Progenitor cell of endocrine pancreas (in vitro differentiated cells): ENCODE data around the gene PALLD. TPM values are rescaled to one million over a fixed set of nuclear protein-coding genes. Genes with fewer than 3 reads are reported as not detected.

Experiments used
- DNase-seq: peaks from one replicate; pipeline ENCODE4 v3.0.0; 2021; ENCODE audit warnings: low spot score; ENCODE audit not compliant: unreplicated experiment
- H3K27ac Mint-ChIP-seq: 2 replicates; pipeline ENCODE4 v1.8.0; 2021; ENCODE audit warnings: mild to moderate bottlenecking, moderate library complexity, mixed read lengths
- H3K27me3 Mint-ChIP-seq: 2 replicates; pipeline ENCODE4 v1.8.0; 2021; ENCODE audit warnings: mixed read lengths
- H3K36me3 Mint-ChIP-seq: 2 replicates; pipeline ENCODE4 v1.8.0; 2022; ENCODE audit warnings: mixed read lengths; ENCODE audit not compliant: insufficient read depth
- H3K4me1 Mint-ChIP-seq: 2 replicates; pipeline ENCODE4 v1.8.0; 2021; ENCODE audit warnings: low read depth, mixed read lengths
- H3K4me3 Mint-ChIP-seq: 2 replicates; pipeline ENCODE4 v1.8.0; 2021; ENCODE audit warnings: low read depth, mild to moderate bottlenecking, moderate library complexity, mixed read lengths
- H3K9me3 Mint-ChIP-seq: 2 replicates; pipeline ENCODE4 v1.8.0; 2021; ENCODE audit warnings: low read depth, mixed read lengths
- CTCF ChIP-seq: fragments of 200-600 bp; sonication (generic); IDR thresholded peaks from one replicate; pipeline ENCODE4 v1.5.0; 2021; ENCODE audit warnings: antibody characterized with exemption, mild to moderate bottlenecking; ENCODE audit not compliant: unreplicated experiment
- total RNA-seq: library from RNA; stranded (reverse); gene quantifications from 2 replicates; pipeline ENCODE4 v1.2.1, GENCODE V29; 2021

PALLD gene
- total RNA-seq, 1 donor from 2014 or later, result 43.2 TPM

DNA sequence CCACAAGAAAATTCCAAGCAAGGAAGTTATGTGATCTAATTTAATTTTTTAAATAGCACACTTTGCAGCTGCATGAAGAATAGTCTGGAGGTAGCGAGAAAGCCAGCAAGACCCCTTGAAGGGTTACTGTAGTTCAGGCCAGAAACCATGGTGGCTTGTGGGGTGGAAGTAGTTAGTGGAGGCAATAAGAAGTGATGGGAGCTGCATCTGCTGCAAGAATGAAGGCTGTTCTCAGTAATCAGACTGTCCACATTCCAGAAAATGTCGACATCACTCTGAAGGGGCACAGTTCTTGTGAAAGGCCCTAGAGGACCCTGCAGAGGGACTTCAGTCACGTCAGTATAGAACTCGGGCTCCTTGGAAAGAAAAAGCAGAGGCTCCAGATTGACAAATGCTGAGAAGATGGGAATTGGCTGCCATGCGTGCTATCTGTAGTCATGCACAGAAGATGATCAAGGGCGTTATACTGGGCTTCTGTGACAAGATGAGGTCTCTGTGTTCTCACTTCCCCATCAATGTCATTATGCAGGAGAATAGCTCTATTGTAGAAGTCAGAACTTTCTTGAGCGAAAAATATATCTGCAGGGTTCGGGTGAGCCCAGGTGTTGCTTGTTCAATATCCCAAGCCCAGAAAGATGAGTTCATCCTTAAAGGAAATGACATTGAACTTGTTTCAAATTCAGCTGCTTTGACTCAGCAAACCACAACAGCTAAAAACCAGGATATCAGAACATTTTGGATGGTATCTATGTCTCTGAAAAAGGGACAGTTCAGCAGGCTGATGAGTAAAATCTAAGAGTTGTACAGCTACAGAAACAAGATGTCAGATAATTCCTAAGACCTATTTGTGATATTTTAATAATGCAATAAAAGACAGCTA, 259.0 kb downstream of the PALLD start:
- H3K9me3 Mint-ChIP-seq, result peaks cover 2% of the 10 kb centered on the region
- no peak for TF ChIP-seq CTCF
- H3K36me3 Mint-ChIP-seq, result peaks cover 3% of the 10 kb centered on the region
- H3K4me3 Mint-ChIP-seq, result no peak overlapping the region
- peaks cover 13% of the 10 kb centered on the region for H3K27me3 Mint-ChIP-seq
- no peak for DNase-seq
- no peaks in the 10 kb centered on the region for H3K4me1 Mint-ChIP-seq
- no peak overlapping the region for H3K27ac Mint-ChIP-seq

DNA sequence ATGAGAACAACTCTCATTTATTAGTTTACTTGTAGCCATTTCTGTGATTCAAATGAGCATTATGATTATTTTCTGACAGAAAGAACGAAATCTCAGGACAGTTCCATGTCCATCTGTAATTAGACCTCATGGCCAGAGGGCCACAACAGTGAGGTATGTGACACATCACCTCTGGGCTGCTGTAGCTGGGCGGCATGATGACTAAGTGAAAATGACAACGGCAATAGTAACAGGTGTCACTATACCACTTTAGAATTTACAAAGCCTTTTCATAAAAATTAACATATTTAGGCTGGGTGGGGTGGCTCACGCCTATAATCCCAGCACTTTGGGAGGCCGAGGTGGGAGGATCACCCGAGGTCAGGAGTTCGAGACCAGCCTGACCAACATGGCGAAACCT, 260.6 kb downstream of the PALLD start:
- Mint-ChIP-seq H3K4me1 (no peaks in the 10 kb centered on the region), H3K27me3 (peaks cover 13% of the 10 kb centered on the region), H3K9me3 (peaks cover 2% of the 10 kb centered on the region), H3K4me3 (no peak overlapping the region), H3K36me3 (peaks cover 3% of the 10 kb centered on the region), H3K27ac (no peak overlapping the region)
- no peak for TF ChIP-seq CTCF
- no peak for DNase-seq

DNA sequence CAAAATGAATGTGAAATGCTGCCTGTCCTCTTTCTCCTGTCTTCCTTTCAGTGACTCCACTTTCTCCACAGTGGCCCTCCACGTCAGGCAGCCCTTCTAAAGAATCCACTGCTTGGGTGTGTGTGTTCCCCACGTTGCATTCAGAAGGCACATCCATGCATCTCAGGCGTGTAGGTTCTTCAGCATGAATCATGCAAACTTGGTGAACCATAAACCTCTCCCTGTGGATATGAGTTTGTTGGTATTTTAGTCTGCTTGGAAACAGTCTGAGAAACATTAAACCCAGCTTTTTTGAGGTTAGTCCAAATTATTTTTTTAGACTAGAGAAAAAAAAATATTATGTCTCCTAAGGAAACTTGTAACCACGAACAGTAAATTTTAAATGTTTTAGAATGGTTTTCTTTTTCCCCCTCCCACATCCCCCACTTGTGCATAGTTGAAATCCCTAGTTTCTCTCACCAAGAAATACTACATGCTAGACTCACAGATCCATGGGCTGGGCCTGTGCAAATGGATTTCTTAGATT, 261.6 kb downstream of the PALLD start:
- no peak overlapping the region for H3K27ac Mint-ChIP-seq
- no peak for TF ChIP-seq CTCF
- no peaks in the 10 kb centered on the region for H3K4me1 Mint-ChIP-seq
- H3K4me3 Mint-ChIP-seq, result no peak overlapping the region
- DNase-seq, result no peak
- peaks cover 2% of the 10 kb centered on the region for H3K9me3 Mint-ChIP-seq
- peaks cover 13% of the 10 kb centered on the region for H3K27me3 Mint-ChIP-seq
- peaks cover 2% of the 10 kb centered on the region for H3K36me3 Mint-ChIP-seq

GRCh38 chr4:168759321-168759720, 262.5 kb downstream of the PALLD start:
- Mint-ChIP-seq H3K4me3 (no peak overlapping the region), H3K9me3 (peaks cover 2% of the 10 kb centered on the region), H3K36me3 (no peaks in the 10 kb centered on the region), H3K27ac (no peak overlapping the region), H3K4me1 (no peaks in the 10 kb centered on the region), H3K27me3 (peaks cover 13% of the 10 kb centered on the region)
- TF ChIP-seq CTCF, result no peak
- DNase-seq, result no peak

- no peak overlapping the region for H3K4me3 Mint-ChIP-seq
- H3K36me3 Mint-ChIP-seq, result no peaks in the 10 kb centered on the region
- DNase-seq, result no peak
- no peak for TF ChIP-seq CTCF
- peaks cover 13% of the 10 kb centered on the region for H3K27me3 Mint-ChIP-seq
- H3K27ac Mint-ChIP-seq, result no peak overlapping the region
- H3K9me3 Mint-ChIP-seq, result no peaks in the 10 kb centered on the region
- H3K4me1 Mint-ChIP-seq, result no peaks in the 10 kb centered on the region
These were observed 263.2 kb downstream of the PALLD start for GRCh38 chr4:168759959-168760527.
